Fibroblast of lung (primary cell): Measurements from ENCODE around the gene DDA1. TPM values are rescaled to one million over a fixed set of nuclear protein-coding genes. Genes with fewer than 3 reads are reported as not detected.

Experiments used
- DNase-seq, 2 donors: peaks; one replicate each; pipeline versions ENCODE4 v3.0.0 to v3.0.0-alpha.2; 2010; ENCODE audit warnings: low read depth in 2 of 2
- H2AFZ ChIP-seq: 2 replicates; pipeline ENCODE4 v1.5.1; 2012; ENCODE audit warnings: low read length, control low read depth, inconsistent platforms
- H3K27ac ChIP-seq: 2 replicates; pipeline ENCODE4 v1.5.1; 2011; ENCODE audit warnings: low read length, control low read depth; ENCODE audit not compliant: insufficient read depth
- H3K27me3 ChIP-seq: 2 replicates; pipeline ENCODE4 v1.5.1; 2011; ENCODE audit warnings: mild to moderate bottlenecking, low read length; ENCODE audit not compliant: control insufficient read depth, insufficient read depth
- H3K36me3 ChIP-seq: 2 replicates; pipeline ENCODE4 v1.5.1; 2011; ENCODE audit warnings: low read length; ENCODE audit not compliant: control insufficient read depth, insufficient read depth
- H3K4me1 ChIP-seq: 2 replicates; pipeline ENCODE4 v1.5.1; 2011; ENCODE audit warnings: low read length; ENCODE audit not compliant: control insufficient read depth, insufficient read depth; ENCODE audit errors: extremely low read depth
- H3K4me2 ChIP-seq: 2 replicates; pipeline ENCODE4 v1.5.1; 2011; ENCODE audit warnings: low read length, control low read depth; ENCODE audit not compliant: insufficient read depth; ENCODE audit errors: extremely low read depth
- H3K4me3 ChIP-seq, 4 experiments: fragments of 200-600 bp in 1 of 4; sonication (generic) in 1 of 4; replicated peaks in 1 of 4; 2 replicates each; pipeline ENCODE4 v1.5.1; 2011 to 2016; ENCODE audit warnings: low read length in 4 of 4, low read depth in 3 of 4, mild to moderate bottlenecking in 3 of 4, control low read depth in 2 of 4, inconsistent platforms in 1 of 4, mixed read lengths in 1 of 4; ENCODE audit not compliant: insufficient read depth in 1 of 4; ENCODE audit errors: control extremely low read depth in 1 of 4
- H3K79me2 ChIP-seq: 2 replicates; pipeline ENCODE4 v1.5.1; 2012; ENCODE audit warnings: mild to moderate bottlenecking, low read length, inconsistent platforms; ENCODE audit not compliant: control insufficient read depth, insufficient read depth
- H3K9ac ChIP-seq: 2 replicates; pipeline ENCODE4 v1.5.1; 2011; ENCODE audit warnings: mild to moderate bottlenecking, low read length, control low read depth; ENCODE audit not compliant: insufficient read depth
- H3K9me3 ChIP-seq: 2 replicates; pipeline ENCODE4 v1.5.1; 2012; ENCODE audit warnings: low read depth, low read length; ENCODE audit not compliant: control insufficient read depth, insufficient read depth
- H4K20me1 ChIP-seq: 2 replicates; pipeline ENCODE4 v1.5.1; 2011; ENCODE audit warnings: low read length; ENCODE audit not compliant: control insufficient read depth, insufficient read depth; ENCODE audit errors: extremely low read depth
- EZH2 ChIP-seq: IDR thresholded peaks from 2 replicates; pipeline ENCODE4 v1.5.1; 2012; ENCODE audit warnings: low read length, control low read depth, mild to moderate bottlenecking; ENCODE audit errors: missing control alignments
- polyA plus RNA-seq, 2 donors: library from polyadenylated mRNA; depleted of rRNA in 1 of 2; stranded (reverse) in 1 of 2; unstranded in 1 of 2; fragments of >200 nt; gene quantifications; 2 replicates each; pipeline ENCODE4 v1.2.1, GENCODE V29; 2011 to 2012; ENCODE audit warnings: missing spikeins in 1 of 2
- total RNA-seq: library from RNA; depleted of rRNA; stranded (reverse); fragments of >200 nt; gene quantifications from 2 replicates; pipeline ENCODE4 v1.2.1, GENCODE V29; 2014
- TF ChIP-seq, protein P1 (sequence below), 2 donors: IDR thresholded peaks in 1 of 2; conservative IDR thresholded peaks in 1 of 2; 1 replicate in 1 of 2; 2 replicates in 1 of 2; pipeline ENCODE4 v1.5.1; 2011 to 2012; ENCODE audit warnings: low read length in 2 of 2, control low read depth in 1 of 2, inconsistent platforms in 1 of 2, low read depth in 1 of 2, mild to moderate bottlenecking in 1 of 2

The DDA1 gene
- total and polyA plus RNA-seq, 2 donors (not counting 1 experiment from before 2014, with no cell fraction given), result 17.7 to 42.6 TPM

DNA sequence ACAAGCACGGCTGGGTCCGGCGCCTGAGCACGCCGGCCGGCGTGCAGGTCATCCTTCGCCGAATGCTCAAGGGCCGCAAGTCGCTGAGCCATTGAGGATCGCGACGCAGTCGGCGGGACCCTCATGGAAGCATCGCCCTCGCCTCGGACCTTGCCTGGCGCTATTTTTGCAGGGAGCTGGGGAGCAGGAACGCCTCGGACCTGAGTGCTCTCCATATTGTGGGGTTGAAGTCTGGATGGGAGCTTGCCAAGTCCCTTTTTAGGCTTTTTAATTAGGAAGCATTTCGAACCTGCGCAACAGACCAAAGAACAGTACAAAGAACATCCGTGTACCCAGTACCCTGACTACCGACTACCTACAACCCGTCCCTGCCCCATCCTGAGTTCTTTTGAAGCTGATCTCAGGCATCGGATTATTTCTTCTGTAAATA is 3.1 kb upstream of the DDA1 start:
- H3K27ac ChIP-seq, result peak overlapping the region; percentile 62
- H2AFZ ChIP-seq, result peak overlapping the region; percentile 67
- H3K4me3 ChIP-seq, result peak overlapping the region; percentile 83 to 90 (median 84)
- H3K9me3 ChIP-seq, result no peaks in the 10 kb centered on the region
- H3K9ac ChIP-seq, result peak overlapping the region; percentile 81
- no peaks in the 10 kb centered on the region for H3K36me3 ChIP-seq
- no peaks in the 10 kb centered on the region for H4K20me1 ChIP-seq
- peak overlapping the region; percentile 97 for H3K4me2 ChIP-seq
- no peak for DNase-seq
- TF ChIP-seq, protein P1, sequence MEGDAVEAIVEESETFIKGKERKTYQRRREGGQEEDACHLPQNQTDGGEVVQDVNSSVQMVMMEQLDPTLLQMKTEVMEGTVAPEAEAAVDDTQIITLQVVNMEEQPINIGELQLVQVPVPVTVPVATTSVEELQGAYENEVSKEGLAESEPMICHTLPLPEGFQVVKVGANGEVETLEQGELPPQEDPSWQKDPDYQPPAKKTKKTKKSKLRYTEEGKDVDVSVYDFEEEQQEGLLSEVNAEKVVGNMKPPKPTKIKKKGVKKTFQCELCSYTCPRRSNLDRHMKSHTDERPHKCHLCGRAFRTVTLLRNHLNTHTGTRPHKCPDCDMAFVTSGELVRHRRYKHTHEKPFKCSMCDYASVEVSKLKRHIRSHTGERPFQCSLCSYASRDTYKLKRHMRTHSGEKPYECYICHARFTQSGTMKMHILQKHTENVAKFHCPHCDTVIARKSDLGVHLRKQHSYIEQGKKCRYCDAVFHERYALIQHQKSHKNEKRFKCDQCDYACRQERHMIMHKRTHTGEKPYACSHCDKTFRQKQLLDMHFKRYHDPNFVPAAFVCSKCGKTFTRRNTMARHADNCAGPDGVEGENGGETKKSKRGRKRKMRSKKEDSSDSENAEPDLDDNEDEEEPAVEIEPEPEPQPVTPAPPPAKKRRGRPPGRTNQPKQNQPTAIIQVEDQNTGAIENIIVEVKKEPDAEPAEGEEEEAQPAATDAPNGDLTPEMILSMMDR (conservative IDR thresholded peaks at IDR 0.05 in 1 of 2, IDR thresholded peaks at IDR 0.05 in 1 of 2; ENCODE audit: low read depth in 1 of 2, low read length in 2 of 2), result no peak
- TF ChIP-seq EZH2, result no peak
- no peaks in the 10 kb centered on the region for H3K27me3 ChIP-seq
- peaks cover 10% of the 10 kb centered on the region for H3K4me1 ChIP-seq
- peaks cover 19% of the 10 kb centered on the region for H3K79me2 ChIP-seq

DNA sequence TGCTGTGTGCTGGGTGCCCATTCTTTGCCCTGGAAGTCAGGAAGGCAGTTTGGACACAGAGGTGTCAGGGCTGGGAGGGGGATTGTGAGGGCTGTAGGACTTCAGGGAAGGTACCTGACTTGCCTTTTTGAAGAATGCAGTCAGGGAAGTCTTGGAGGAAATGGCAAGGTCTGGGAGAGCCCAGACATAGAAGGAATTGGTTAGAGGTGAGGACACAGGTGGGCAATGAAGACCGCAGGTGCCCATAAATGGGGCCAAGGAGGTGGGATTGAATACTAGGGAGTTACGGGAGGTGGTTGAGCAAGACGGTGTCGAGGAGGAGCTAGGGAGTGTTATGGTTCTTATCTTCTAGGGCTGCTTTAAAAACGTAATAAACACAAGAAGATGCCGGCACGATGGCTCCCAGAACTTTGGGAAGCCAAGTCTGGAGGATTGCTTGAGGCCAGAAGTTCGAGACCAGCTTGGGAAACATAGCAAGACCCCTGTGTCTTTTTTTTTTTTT is 1.4 kb upstream of the DDA1 start:
- Histone ChIP-seq H4K20me1 (no peaks in the 10 kb centered on the region), H3K4me2 (no peak overlapping the region), H3K27me3 (no peaks in the 10 kb centered on the region), H3K4me3 (no peak overlapping the region), H2AFZ (no peak overlapping the region), H3K9ac (no peak overlapping the region), H3K9me3 (no peaks in the 10 kb centered on the region), H3K4me1 (peaks cover 12% of the 10 kb centered on the region), H3K79me2 (peaks cover 35% of the 10 kb centered on the region), H3K27ac (no peak overlapping the region), H3K36me3 (peaks cover 4% of the 10 kb centered on the region)
- TF ChIP-seq, protein P1 (conservative IDR thresholded peaks at IDR 0.05 in 1 of 2, IDR thresholded peaks at IDR 0.05 in 1 of 2; ENCODE audit: low read depth in 1 of 2, low read length in 2 of 2), result no peak
- no peak for TF ChIP-seq EZH2
- no peak for DNase-seq

DNA sequence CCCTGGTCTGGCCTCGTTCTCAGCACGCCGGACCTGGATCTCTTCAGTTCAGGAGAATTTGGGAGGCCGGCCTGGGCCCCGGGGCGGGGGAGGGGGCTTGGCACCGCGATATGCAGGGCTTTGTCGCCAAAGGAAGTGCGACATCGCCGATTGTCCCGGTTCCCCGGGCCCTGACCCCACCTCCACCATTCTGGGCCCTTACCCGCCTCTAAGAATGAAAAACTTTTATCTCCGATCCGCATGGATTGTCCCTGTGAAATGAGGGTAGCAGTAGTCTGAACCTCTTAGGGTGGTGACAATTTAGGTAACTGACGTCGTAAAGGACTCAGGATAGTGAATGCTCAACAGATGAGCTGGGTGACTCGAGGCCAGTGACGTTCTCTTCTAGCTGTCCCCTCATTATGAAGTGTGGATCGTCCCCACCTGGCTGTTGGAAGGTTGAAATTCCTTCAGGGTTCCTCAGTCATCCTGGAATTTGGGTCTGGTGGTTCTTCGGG is 650 bp downstream of the DDA1 start:
- peak overlapping the region; percentile 92 for H3K4me2 ChIP-seq
- peak overlapping the region; percentile 78 for H3K9ac ChIP-seq
- peaks cover 7% of the 10 kb centered on the region for H3K4me1 ChIP-seq
- TF ChIP-seq, protein P1 (conservative IDR thresholded peaks at IDR 0.05 in 1 of 2, IDR thresholded peaks at IDR 0.05 in 1 of 2; ENCODE audit: low read depth in 1 of 2, low read length in 2 of 2), result no peak
- no peak for TF ChIP-seq EZH2
- no peaks in the 10 kb centered on the region for H4K20me1 ChIP-seq
- no peaks in the 10 kb centered on the region for H3K27me3 ChIP-seq
- H3K9me3 ChIP-seq, result no peaks in the 10 kb centered on the region
- H3K4me3 ChIP-seq, result peak overlapping the region; percentile 85 to 98 (median 92)
- H2AFZ ChIP-seq, result no peak overlapping the region
- peak overlapping the region; percentile 76 for H3K27ac ChIP-seq
- H3K36me3 ChIP-seq, result peaks cover 8% of the 10 kb centered on the region
- DNase-seq, result no peak
- H3K79me2 ChIP-seq, result peaks cover 38% of the 10 kb centered on the region
